GM23338 (cell line): ENCODE measurements around the gene ARAF. TPM values are rescaled to one million over a fixed set of nuclear protein-coding genes. Genes with fewer than 3 reads are reported as not detected.

Experiments
- ATAC-seq: fragments of 200-7000 bp; cut with Tn5 transposase; 3 replicates; pipeline ENCODE4 v1.9.1; 2020
- DNase-seq: peaks from one replicate; pipeline ENCODE4 v3.0.0-alpha.2; 2015; ENCODE audit warnings: low spot score
- H2AFZ ChIP-seq: fragments of 200-600 bp; sonication (generic); 2 replicates; pipeline ENCODE4 v1.8.0; 2016; ENCODE audit warnings: antibody characterized with exemption, mild to moderate bottlenecking, moderate library complexity
- H3F3A ChIP-seq: fragments of 200-600 bp; sonication (generic); replicated peaks from 2 replicates; pipeline ENCODE4 v1.8.0; 2017; ENCODE audit warnings: antibody characterized with exemption, mixed run types, low read depth
- H3K27ac ChIP-seq: fragments of 200-600 bp; sonication (generic); 2 replicates; pipeline ENCODE4 v1.6.1; 2016; ENCODE audit warnings: low read depth
- H3K27me3 ChIP-seq: fragments of 200-600 bp; sonication (generic); 2 replicates; pipeline ENCODE4 v1.8.0; 2016; ENCODE audit warnings: mild to moderate bottlenecking, mixed run types, moderate library complexity; ENCODE audit not compliant: insufficient read depth
- H3K36me3 ChIP-seq: fragments of 200-600 bp; sonication (generic); 2 replicates; pipeline ENCODE4 v1.8.0; 2016; ENCODE audit warnings: mild to moderate bottlenecking; ENCODE audit not compliant: insufficient read depth
- H3K4me1 ChIP-seq: fragments of 200-600 bp; sonication (generic); 2 replicates; pipeline ENCODE4 v1.8.0; 2016; ENCODE audit warnings: mild to moderate bottlenecking, moderate library complexity; ENCODE audit not compliant: insufficient read depth
- H3K4me2 ChIP-seq: fragments of 200-600 bp; sonication (generic); 2 replicates; pipeline ENCODE4 v1.7.1; 2017; ENCODE audit warnings: mixed run types
- H3K4me3 ChIP-seq: fragments of 200-600 bp; sonication (generic); 2 replicates; pipeline ENCODE4 v1.6.1; 2016; ENCODE audit warnings: mixed run types
- H3K79me2 ChIP-seq: fragments of 200-600 bp; sonication (generic); replicated peaks from 2 replicates; pipeline ENCODE4 v1.8.0; 2017; ENCODE audit warnings: mild to moderate bottlenecking; ENCODE audit not compliant: insufficient read depth
- H3K9me2 ChIP-seq: fragments of 200-600 bp; sonication (generic); 2 replicates; pipeline ENCODE4 v1.8.0; 2017; ENCODE audit not compliant: insufficient read depth
- H4K20me1 ChIP-seq: fragments of 200-600 bp; sonication (generic); replicated peaks from 2 replicates; pipeline ENCODE4 v1.8.0; 2017; ENCODE audit warnings: mild to moderate bottlenecking; ENCODE audit not compliant: insufficient read depth
- H3K27ac Mint-ChIP-seq: 2 replicates; pipeline ENCODE4 v1.8.0; 2020; ENCODE audit warnings: inconsistent platforms, mild to moderate bottlenecking, moderate library complexity, mixed read lengths
- H3K27me3 Mint-ChIP-seq: 3 replicates; pipeline ENCODE4 v1.8.0; 2022; ENCODE audit warnings: low read depth, mild to moderate bottlenecking, moderate library complexity, mixed read lengths, inconsistent platforms; ENCODE audit not compliant: insufficient read depth, poor library complexity
- H3K36me3 Mint-ChIP-seq: 3 replicates; pipeline ENCODE4 v1.8.0; 2021; ENCODE audit warnings: low read depth, mild to moderate bottlenecking, inconsistent platforms, moderate library complexity, mixed read lengths
- H3K4me1 Mint-ChIP-seq: 3 replicates; pipeline ENCODE4 v1.8.0; 2020; ENCODE audit warnings: mild to moderate bottlenecking, inconsistent platforms, mixed read lengths
- H3K4me3 Mint-ChIP-seq: 3 replicates; pipeline ENCODE4 v1.8.0; 2021; ENCODE audit warnings: moderate library complexity, mild to moderate bottlenecking, inconsistent platforms, mixed read lengths
- H3K9me3 Mint-ChIP-seq: 3 replicates; pipeline ENCODE4 v1.8.0; 2020; ENCODE audit warnings: moderate library complexity, mild to moderate bottlenecking, inconsistent platforms, mixed read lengths
- CREB1 ChIP-seq: fragments of 250-450 bp; sonication (Bioruptor Pico); IDR thresholded peaks from 2 replicates; pipeline ENCODE4 v1.5.0; 2020; ENCODE audit warnings: low read depth, mild to moderate bottlenecking, moderate library complexity
- CTCF ChIP-seq, 2 experiments: fragments of 200-600 bp in 1 of 2; sonication (generic) in 1 of 2; conservative IDR thresholded peaks; 2 replicates each; pipeline versions ENCODE4 v1.5.1 to v1.6.1; 2016 to 2017; ENCODE audit warnings: antibody characterized with exemption in 2 of 2, low read depth in 2 of 2, mild to moderate bottlenecking in 2 of 2, moderate library complexity in 1 of 2
- ETS1 ChIP-seq: IDR thresholded peaks from 2 replicates; pipeline ENCODE4 v1.6.1; 2016; ENCODE audit warnings: antibody characterized with exemption
- EZH2 ChIP-seq: fragments of 200-600 bp; sonication (generic); IDR thresholded peaks from one replicate; pipeline ENCODE4 v1.8.0; 2017; ENCODE audit warnings: antibody characterized with exemption, mild to moderate bottlenecking, low read depth; ENCODE audit not compliant: unreplicated experiment
- EZH2phosphoT487 ChIP-seq: fragments of 200-600 bp; sonication (generic); IDR thresholded peaks from one replicate; pipeline ENCODE4 v1.8.1; 2018; ENCODE audit warnings: antibody characterized with exemption; ENCODE audit not compliant: unreplicated experiment
- JUNB ChIP-seq: IDR thresholded peaks from one replicate; pipeline ENCODE4 v1.6.1; 2016; ENCODE audit warnings: antibody characterized with exemption; ENCODE audit not compliant: unreplicated experiment
- NANOG ChIP-seq: IDR thresholded peaks from 2 replicates; pipeline ENCODE4 v1.6.1; 2016; ENCODE audit warnings: antibody characterized with exemption, borderline replicate concordance
- POLR2AphosphoS5 ChIP-seq: IDR thresholded peaks from 2 replicates; pipeline ENCODE4 v1.6.1; 2016; ENCODE audit warnings: antibody characterized with exemption, low read depth
- REST ChIP-seq: IDR thresholded peaks from one replicate; pipeline ENCODE4 v1.6.1; 2018; ENCODE audit warnings: antibody characterized with exemption; ENCODE audit not compliant: unreplicated experiment
- STAT1 ChIP-seq: IDR thresholded peaks from one replicate; pipeline ENCODE4 v1.6.1; 2016; ENCODE audit warnings: antibody characterized with exemption; ENCODE audit not compliant: unreplicated experiment
- ZNF114 ChIP-seq: fragments of 250-450 bp; sonication (Bioruptor Pico); IDR thresholded peaks from 2 replicates; pipeline ENCODE4 v1.5.0; 2020; ENCODE audit warnings: mild to moderate bottlenecking, moderate library complexity
- ZNF331 ChIP-seq: fragments of 250-450 bp; sonication (Bioruptor Pico); IDR thresholded peaks from 2 replicates; pipeline ENCODE4 v1.5.0; 2020; ENCODE audit warnings: low read depth, mild to moderate bottlenecking, moderate library complexity
- ZNF462 ChIP-seq: fragments of 250-450 bp; sonication (Bioruptor Pico); IDR thresholded peaks from 2 replicates; pipeline ENCODE4 v1.5.0; 2020; ENCODE audit warnings: mild to moderate bottlenecking, moderate library complexity
- polyA plus RNA-seq: library from polyadenylated mRNA; unstranded; fragments of >200 nt; fragmentation: Nextera tagmentation; extraction: Ambion mirVana; gene quantifications from 2 replicates; pipeline ENCODE4 v1.2.1, GENCODE V29; 2016
- total RNA-seq: library from RNA; depleted of rRNA; stranded (reverse); fragments of >200 nt; shearing (Covaris generic); gene quantifications from 2 replicates; pipeline ENCODE4 v1.2.3, GENCODE V29; 2014

ARAF gene
- total and polyA plus RNA-seq, 2 experiments from 2014 or later: 28.2 to 43.9 TPM

- Histone ChIP-seq H3K27ac (no peak overlapping the region), H3K9me2 (no peaks in the 10 kb centered on the region), H3K4me2 (no peak overlapping the region), H3K79me2 (no peaks in the 10 kb centered on the region), H3K4me1 (no peaks in the 10 kb centered on the region), H3K27me3 (no peaks in the 10 kb centered on the region), H4K20me1 (no peaks in the 10 kb centered on the region), H3K4me3 (no peak overlapping the region), H2AFZ (no peak overlapping the region), H3K36me3 (no peaks in the 10 kb centered on the region), H3F3A (no peaks in the 10 kb centered on the region)
- Mint-ChIP-seq H3K4me3 (no peak overlapping the region), H3K9me3 (no peaks in the 10 kb centered on the region), H3K27ac (no peak overlapping the region), H3K4me1 (no peaks in the 10 kb centered on the region), H3K27me3 (peaks cover 2% of the 10 kb centered on the region), H3K36me3 (no peaks in the 10 kb centered on the region)
- ATAC-seq: no peak
- no peak for DNase-seq
- TF ChIP-seq STAT1 (no peak), ZNF331 (no peak), NANOG (no peak), CREB1 (no peak), EZH2 (no peak), ZNF462 (CRISPR knock-in tag) (no peak), CTCF (conservative IDR thresholded peaks at IDR 0.05; ENCODE audit: low read depth in 2 of 2) (no peak), ZNF114 (CRISPR knock-in tag) (no peak), ETS1 (no peak), JUNB (no peak), EZH2phosphoT487 (no peak), POLR2AphosphoS5 (no peak), REST (no peak)
Measured at GRCh38 chrX:47530049-47530448, 31.0 kb upstream of the ARAF start.
